K562 (cell line): Measurements from ENCODE around the gene ELOVL2. TPM values are rescaled to one million over a fixed set of nuclear protein-coding genes. Genes with fewer than 3 reads are reported as not detected.

Experiments
- FOXJ3 ChIP-seq: sonication (generic); formaldehyde crosslinking; IDR thresholded peaks from 2 replicates; pipeline ENCODE4 v1.4.0; 2020; ENCODE audit warnings: mild to moderate bottlenecking, missing genetic modification reagents
- NCOA1 ChIP-seq: fragments of 450-650 bp; IDR thresholded peaks from 2 replicates; pipeline ENCODE4 v1.6.1; 2016; ENCODE audit warnings: low read depth
- RREB1 ChIP-seq: fragments of 250-450 bp; sonication (Bioruptor Pico); IDR thresholded peaks from 2 replicates; pipeline ENCODE4 v1.4.0; 2020
- TGIF2 ChIP-seq: sonication (generic); formaldehyde crosslinking; IDR thresholded peaks from 2 replicates; pipeline ENCODE4 v1.8.1; 2022; ENCODE audit warnings: mild to moderate bottlenecking, missing genetic modification reagents, moderate library complexity
- polyA plus RNA-seq, 8 experiments: library from polyadenylated mRNA; depleted of rRNA in 4 of 8; stranded (reverse) in 5 of 8; unstranded in 3 of 8; fragments of >200 nt; fragmentation: Nextera tagmentation in 2 of 8; fragmentation: Illumina TruSeq in 1 of 8; extraction: Ambion mirVana in 2 of 8; extraction: Trizol in 1 of 8; gene quantifications; 2 replicates each; pipeline versions ENCODE4 v1.2.1 to v1.2.3, GENCODE V29; 2011 to 2014; ENCODE audit warnings: inconsistent platforms in 1 of 8, missing spikeins in 1 of 8
- total RNA-seq, 7 experiments: library from RNA; depleted of rRNA in 6 of 7; stranded (reverse); fragments of >200 nt in 6 of 7; fragmentation: Illumina TruSeq in 2 of 7; extraction: Trizol in 2 of 7; gene quantifications; 2 replicates each; pipeline versions ENCODE4 v1.2.1 to v1.2.3, GENCODE V29; 2011 to 2021; ENCODE audit warnings: low replicate concordance in 1 of 7
- TF ChIP-seq, protein P1 (sequence below): fragments of 450-650 bp; IDR thresholded peaks from 2 replicates; pipeline ENCODE4 v1.6.1; 2016; ENCODE audit warnings: borderline replicate concordance

Gene ELOVL2
- total and polyA plus RNA-seq, 9 of the 15 experiments (the other 6 are each of a cell fraction or from before 2014, with no cell fraction given) = 0.05 to 0.96 (median 0.31) TPM

- TF ChIP-seq, protein P1, sequence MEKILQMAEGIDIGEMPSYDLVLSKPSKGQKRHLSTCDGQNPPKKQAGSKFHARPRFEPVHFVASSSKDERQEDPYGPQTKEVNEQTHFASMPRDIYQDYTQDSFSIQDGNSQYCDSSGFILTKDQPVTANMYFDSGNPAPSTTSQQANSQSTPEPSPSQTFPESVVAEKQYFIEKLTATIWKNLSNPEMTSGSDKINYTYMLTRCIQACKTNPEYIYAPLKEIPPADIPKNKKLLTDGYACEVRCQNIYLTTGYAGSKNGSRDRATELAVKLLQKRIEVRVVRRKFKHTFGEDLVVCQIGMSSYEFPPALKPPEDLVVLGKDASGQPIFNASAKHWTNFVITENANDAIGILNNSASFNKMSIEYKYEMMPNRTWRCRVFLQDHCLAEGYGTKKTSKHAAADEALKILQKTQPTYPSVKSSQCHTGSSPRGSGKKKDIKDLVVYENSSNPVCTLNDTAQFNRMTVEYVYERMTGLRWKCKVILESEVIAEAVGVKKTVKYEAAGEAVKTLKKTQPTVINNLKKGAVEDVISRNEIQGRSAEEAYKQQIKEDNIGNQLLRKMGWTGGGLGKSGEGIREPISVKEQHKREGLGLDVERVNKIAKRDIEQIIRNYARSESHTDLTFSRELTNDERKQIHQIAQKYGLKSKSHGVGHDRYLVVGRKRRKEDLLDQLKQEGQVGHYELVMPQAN = no peak
- TF ChIP-seq RREB1 (CRISPR knock-in tag) (no peak), NCOA1 (no peak), FOXJ3 (CRISPR knock-in tag) (no peak), TGIF2 (no peak)
Measured at GRCh38 chr6:10968776-10969175, 75.3 kb downstream of the ELOVL2 start (continued).
